Loucy (cell line): ENCODE measurements around the gene PEX14.

Source experiments
- CTCF ChIP-seq: fragments of 200-600 bp; sonication (generic); conservative IDR thresholded peaks from 2 replicates; pipeline ENCODE4 v1.5.1; 2014; ENCODE audit warnings: mild to moderate bottlenecking, antibody characterized with exemption, low read length
- EZH2phosphoT487 ChIP-seq: fragments of 200-600 bp; IDR thresholded peaks from 2 replicates; pipeline ENCODE4 v1.6.1; 2018; ENCODE audit warnings: antibody characterized with exemption, mild to moderate bottlenecking, moderate library complexity, borderline replicate concordance

DNA sequence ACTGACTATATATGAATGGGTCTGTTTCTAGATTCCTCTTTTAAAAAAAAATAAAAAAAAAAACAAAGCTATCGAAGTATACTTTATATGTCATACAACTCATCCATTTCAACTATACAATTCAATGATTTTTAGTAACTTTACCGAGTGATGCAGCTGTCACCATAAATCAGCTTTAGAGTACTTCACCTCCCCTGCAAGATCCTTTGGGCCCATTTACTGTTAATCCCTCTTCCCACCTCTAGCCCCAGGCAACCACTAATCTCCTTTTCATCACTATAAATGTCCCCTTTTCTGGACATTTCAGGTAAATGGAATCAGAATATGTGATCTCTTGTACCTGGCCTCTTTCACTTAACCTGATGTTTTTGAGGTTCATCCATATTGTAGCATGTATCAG, 133.9 kb downstream of the PEX14 start:
- no peak for TF ChIP-seq CTCF
- TF ChIP-seq EZH2phosphoT487: no peak
